ENCODE results near the gene CROCC. TPM values are rescaled to one million over a fixed set of nuclear protein-coding genes. Genes with fewer than 3 reads are reported as not detected.

The CROCC gene
- total RNA-seq, 6 experiments from 2014 or later, result 6.5 to 12.7 (median 9.4) TPM

- no peaks in the 10 kb centered on the region for H3K27me3 ChIP-seq
- intact Hi-C loops (cut with DNase I), result loop anchor here in 1 of 2 donors (10.0 kb wide), 1 partner anchor 50 kb away; no protein-coding TSS in a partner anchor
- no peak for ATAC-seq
- peaks cover 0 to 25% (median 12%) of the 10 kb centered on the region in 4 donors for H3K36me3 ChIP-seq
- WGBS (ENCODE audit: insufficient coverage, low coverage, low lambda C conversion rate, missing lambda C conversion rate), result 55% methylated on average over 4 of the region's 10 CpGs
- peaks cover 0 to 21% (median 4%) of the 10 kb centered on the region in 4 donors for H3K4me1 ChIP-seq
- H3K27ac ChIP-seq, result no peak overlapping the region
- no peak for TF ChIP-seq POLR2A (IDR thresholded peaks at IDR 0.05)
- TF ChIP-seq, protein P1, sequence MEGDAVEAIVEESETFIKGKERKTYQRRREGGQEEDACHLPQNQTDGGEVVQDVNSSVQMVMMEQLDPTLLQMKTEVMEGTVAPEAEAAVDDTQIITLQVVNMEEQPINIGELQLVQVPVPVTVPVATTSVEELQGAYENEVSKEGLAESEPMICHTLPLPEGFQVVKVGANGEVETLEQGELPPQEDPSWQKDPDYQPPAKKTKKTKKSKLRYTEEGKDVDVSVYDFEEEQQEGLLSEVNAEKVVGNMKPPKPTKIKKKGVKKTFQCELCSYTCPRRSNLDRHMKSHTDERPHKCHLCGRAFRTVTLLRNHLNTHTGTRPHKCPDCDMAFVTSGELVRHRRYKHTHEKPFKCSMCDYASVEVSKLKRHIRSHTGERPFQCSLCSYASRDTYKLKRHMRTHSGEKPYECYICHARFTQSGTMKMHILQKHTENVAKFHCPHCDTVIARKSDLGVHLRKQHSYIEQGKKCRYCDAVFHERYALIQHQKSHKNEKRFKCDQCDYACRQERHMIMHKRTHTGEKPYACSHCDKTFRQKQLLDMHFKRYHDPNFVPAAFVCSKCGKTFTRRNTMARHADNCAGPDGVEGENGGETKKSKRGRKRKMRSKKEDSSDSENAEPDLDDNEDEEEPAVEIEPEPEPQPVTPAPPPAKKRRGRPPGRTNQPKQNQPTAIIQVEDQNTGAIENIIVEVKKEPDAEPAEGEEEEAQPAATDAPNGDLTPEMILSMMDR (IDR thresholded peaks at IDR 0.05), result no peak
- H3K9me3 ChIP-seq, result no peaks in the 10 kb centered on the region
- no peak overlapping the region for H3K4me3 ChIP-seq
- DNase-seq, result peak in 1 of 3 donors; percentile 7
These were observed 93.2 kb downstream of the CROCC start for GRCh38 chr1:17014671-17015567.

- Histone ChIP-seq H3K27ac (no peak overlapping the region), H3K9me3 (no peaks in the 10 kb centered on the region), H3K4me1 (peaks cover 0 to 9% (median 0%) of the 10 kb centered on the region in 4 donors), H3K27me3 (no peaks in the 10 kb centered on the region), H3K4me3 (no peak overlapping the region), H3K36me3 (peaks cover 0 to 38% (median 22%) of the 10 kb centered on the region in 4 donors)
- TF ChIP-seq, protein P1 (IDR thresholded peaks at IDR 0.05), result no peak
- no peak for TF ChIP-seq POLR2A (IDR thresholded peaks at IDR 0.05)
- intact Hi-C loops (cut with DNase I), result loop anchor here in 1 of 2 donors (10.0 kb wide), 1 partner anchor 51 kb away; no protein-coding TSS in a partner anchor
- 69% methylated on average over 5 of the region's 5 CpGs for WGBS (ENCODE audit: insufficient coverage, low coverage, low lambda C conversion rate, missing lambda C conversion rate)
- DNase-seq (no peak), ATAC-seq (no peak)
These were observed 94.6 kb downstream of the CROCC start for GRCh38 chr1:17016317-17016661.

GRCh38 chr1:17017435-17017834 lies 95.7 kb downstream of the CROCC start:
- Histone ChIP-seq H3K27me3 (no peaks in the 10 kb centered on the region), H3K27ac (no peak overlapping the region), H3K36me3 (peaks cover 0 to 50% (median 32%) of the 10 kb centered on the region in 4 donors), H3K4me3 (no peak overlapping the region), H3K4me1 (peaks cover 0 to 5% (median 0%) of the 10 kb centered on the region in 4 donors), H3K9me3 (no peaks in the 10 kb centered on the region)
- TF ChIP-seq, protein P1 (IDR thresholded peaks at IDR 0.05), result no peak
- TF ChIP-seq POLR2A (IDR thresholded peaks at IDR 0.05), result no peak
- DNase-seq (no peak), ATAC-seq (no peak)
- intact Hi-C loops (cut with DNase I), result loop anchor here in 1 of 2 donors (10.0 kb wide), 1 partner anchor 53 kb away; no protein-coding TSS in a partner anchor
- WGBS (ENCODE audit: insufficient coverage, low coverage, low lambda C conversion rate, missing lambda C conversion rate), result 89% methylated on average over 7 of the region's 7 CpGs

DNA sequence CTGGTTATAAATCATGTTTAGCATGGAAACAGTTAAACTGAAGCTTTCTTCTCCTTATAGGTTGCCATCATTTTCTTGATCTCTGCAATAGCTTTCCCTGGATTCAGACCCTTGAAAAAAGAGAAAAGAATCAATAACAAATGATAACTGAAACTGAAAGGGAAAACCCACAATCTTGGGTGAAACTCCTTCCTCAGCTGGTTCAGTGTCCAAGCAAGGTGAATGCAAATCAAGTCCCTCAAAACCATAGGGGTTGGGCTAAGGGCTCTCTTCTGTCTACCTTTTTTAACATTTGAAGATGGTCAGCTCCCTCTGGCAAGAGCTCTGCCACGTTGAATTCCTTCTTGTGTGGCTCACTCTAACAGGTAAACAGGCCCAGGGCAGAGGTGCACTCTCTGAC lies 97.1 kb downstream of the CROCC start:
- Histone ChIP-seq H3K9me3 (no peaks in the 10 kb centered on the region), H3K36me3 (peaks cover 0 to 64% (median 42%) of the 10 kb centered on the region in 4 donors), H3K27me3 (no peaks in the 10 kb centered on the region), H3K4me1 (peaks cover 0 to 5% (median 0%) of the 10 kb centered on the region in 4 donors), H3K4me3 (no peak overlapping the region), H3K27ac (no peak overlapping the region)
- DNase-seq (no peak), ATAC-seq (no peak)
- intact Hi-C loops (cut with DNase I), result loop anchor here in 1 of 2 donors (10.0 kb wide), 1 partner anchor 54 kb away; no protein-coding TSS in a partner anchor
- TF ChIP-seq POLR2A (IDR thresholded peaks at IDR 0.05), result no peak
- TF ChIP-seq, protein P1 (IDR thresholded peaks at IDR 0.05), result no peak
- 36% methylated on average over 1 of the region's 1 CpG for WGBS (ENCODE audit: insufficient coverage, low coverage, low lambda C conversion rate, missing lambda C conversion rate)
